GM21576 (cell line): ENCODE measurements around the gene MUC12.
"Not testable (repeated sequence)": the region's sequence is repeated elsewhere in the genome, so short reads cannot be mapped to it uniquely, and the experiment has no call there.

ENCODE experiments used
- ATAC-seq: cut with Tn5 transposase; IDR thresholded peaks from one replicate; pipeline ENCODE4 v1.9.1; 2021; ENCODE audit warnings: mild to moderate bottlenecking, moderate library complexity; ENCODE audit not compliant: unreplicated experiment

The MUC12 gene

GRCh38 chr7:101060992-101061391 lies 91.6 kb downstream of the MUC12 start:
- no peak for ATAC-seq

- not testable (repeated sequence) for ATAC-seq
These were observed 94.8 kb downstream of the MUC12 start for GRCh38 chr7:101064176-101064550.

- not testable (repeated sequence) for ATAC-seq
These were observed 95.8 kb downstream of the MUC12 start for GRCh38 chr7:101065162-101065561.

DNA sequence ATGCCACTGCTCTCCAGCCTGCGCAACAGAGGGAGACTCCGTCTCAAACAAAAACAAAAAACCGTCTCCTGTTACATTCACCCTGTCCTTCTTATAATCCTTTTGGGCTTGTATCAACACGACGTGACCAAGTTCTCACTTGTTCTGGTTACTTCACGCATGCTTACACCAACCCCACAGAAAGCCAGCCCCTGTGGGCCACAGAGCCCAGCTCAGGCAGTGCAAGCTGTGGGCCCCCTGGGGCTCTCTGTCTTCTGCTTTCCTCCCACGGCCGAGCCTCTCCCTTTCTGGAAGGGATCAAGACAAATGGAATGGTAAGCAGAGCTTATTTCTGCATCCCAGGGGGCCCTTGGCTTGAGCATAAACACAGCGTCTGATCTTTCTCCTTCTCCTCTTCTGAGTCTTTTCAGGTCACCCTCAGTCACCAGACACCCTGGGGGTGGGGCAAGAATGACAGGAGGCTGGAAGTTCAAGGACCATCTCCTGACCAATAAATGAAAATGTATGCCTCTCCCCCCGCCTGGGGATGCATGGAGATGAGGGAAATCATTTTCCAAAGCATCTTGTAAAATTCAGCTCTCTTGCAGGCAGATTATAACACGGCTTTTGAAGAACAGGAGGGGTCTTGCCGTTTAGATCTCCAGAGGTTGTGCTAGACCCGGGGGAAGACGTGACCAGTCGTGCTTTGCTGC lies 96.9 kb downstream of the MUC12 start:
- ATAC-seq: no peak

DNA sequence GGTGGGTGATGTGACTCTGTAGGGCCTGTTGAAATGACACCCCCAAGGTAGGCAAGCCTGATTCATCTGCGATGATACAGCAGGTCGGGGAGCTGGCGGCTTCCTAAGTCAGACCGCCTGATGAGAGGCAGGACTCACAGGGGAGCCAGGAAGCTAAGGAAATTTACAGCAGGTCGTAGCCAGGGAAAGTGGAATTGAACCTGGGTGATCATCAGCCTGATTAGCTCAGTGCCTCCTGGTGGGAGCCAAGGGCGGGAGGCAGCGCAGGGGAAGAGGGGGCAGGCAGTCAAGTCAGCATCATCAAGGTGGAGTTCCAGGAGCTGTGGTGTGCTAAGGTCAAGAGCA lies 97.4 kb downstream of the MUC12 start:
- no peak for ATAC-seq

GRCh38 chr7:101068401-101068800 lies 99.0 kb downstream of the MUC12 start:
- ATAC-seq: no peak
